ENCODE measurements around the gene RAB15.

The RAB15 gene

GRCh38 chr14:64990296-64990695 is 18.2 kb upstream of the RAB15 start:
- no peak for TF ChIP-seq CTCF (IDR thresholded peaks at IDR 0.05; ENCODE audit: low read depth, low read length)
- DNase-seq (ENCODE audit: extremely low read depth, low read depth), result no peak

- TF ChIP-seq CTCF (IDR thresholded peaks at IDR 0.05; ENCODE audit: low read depth, low read length), result no peak
- DNase-seq (ENCODE audit: extremely low read depth, low read depth), result no peak
Observed at GRCh38 chr14:64987438-64987767, 15.3 kb upstream of the RAB15 start.

- TF ChIP-seq CTCF (IDR thresholded peaks at IDR 0.05; ENCODE audit: low read depth, low read length), result peak; percentile 91
- peak; percentile 88 for DNase-seq (ENCODE audit: extremely low read depth, low read depth)
Observed at GRCh38 chr14:64986648-64987437, 14.7 kb upstream of the RAB15 start, which contains the start of gene FNTB. Gene FNTB (plus strand): TSS chr14:64986895. CDS start chr14:64986954, 59 bp downstream.

- peak; percentile 59 for TF ChIP-seq CTCF (IDR thresholded peaks at IDR 0.05; ENCODE audit: low read depth, low read length)
- peak; percentile 16 for DNase-seq (ENCODE audit: extremely low read depth, low read depth)
Observed at GRCh38 chr14:64983439-64984310, 11.5 kb upstream of the RAB15 start.

GRCh38 chr14:64979336-64980074 is 7.4 kb upstream of the RAB15 start:
- no peak for DNase-seq (ENCODE audit: extremely low read depth, low read depth)
- no peak for TF ChIP-seq CTCF (IDR thresholded peaks at IDR 0.05; ENCODE audit: low read depth, low read length)

GRCh38 chr14:64974563-64974962 is 2.4 kb upstream of the RAB15 start:
- no peak for DNase-seq (ENCODE audit: extremely low read depth, low read depth)
- TF ChIP-seq CTCF (IDR thresholded peaks at IDR 0.05; ENCODE audit: low read depth, low read length), result no peak
